ENCODE measurements around the gene PDE2A. TPM values are rescaled to one million over a fixed set of nuclear protein-coding genes. Genes with fewer than 3 reads are reported as not detected.
A peak's percentile ranks its signal among the peaks of the same experiment; 100 is the strongest.

Gene PDE2A
- total RNA-seq, 2 donors from 2014 or later: 3.7 to 13.3 TPM

DNA sequence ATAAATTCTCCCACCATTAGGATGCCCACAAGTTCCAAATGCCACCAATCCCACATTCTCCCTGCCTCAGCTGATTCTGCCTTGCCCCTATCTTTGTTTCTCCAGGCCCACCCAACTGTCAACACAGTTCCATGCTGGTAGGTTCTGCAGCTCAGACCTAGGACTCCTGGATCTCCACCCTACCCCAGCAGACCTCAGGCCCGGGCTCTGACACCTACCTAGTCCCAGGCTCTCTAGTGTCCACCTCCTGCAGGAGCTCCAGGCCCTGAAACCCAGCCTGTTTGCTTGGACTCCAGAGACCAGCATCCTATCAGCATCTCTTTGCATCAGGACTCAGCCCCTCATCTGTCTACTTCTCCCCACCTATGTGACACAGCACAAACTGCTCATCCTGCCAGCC, 86.5 kb downstream of the PDE2A start:
- no peaks in the 10 kb centered on the region for H3K36me3 Mint-ChIP-seq (ENCODE audit: low read depth)
- Histone ChIP-seq H3K4me3 (ENCODE audit: low read length) (no peak overlapping the region), H3K9ac (ENCODE audit: extremely low read depth, low read length, poor library complexity, severe bottlenecking) (no peak overlapping the region), H3K4me1 (ENCODE audit: control insufficient read depth, insufficient read depth, low read length) (no peaks in the 10 kb centered on the region), H3K9me3 (ENCODE audit: control insufficient read depth, low read length) (no peaks in the 10 kb centered on the region), H3K27ac (ENCODE audit: low read depth, low read length) (no peak overlapping the region), H3K36me3 (ENCODE audit: control insufficient read depth, insufficient read depth, low read length) (no peaks in the 10 kb centered on the region), H3K27me3 (ENCODE audit: control insufficient read depth, insufficient read depth, low read length, poor library complexity, severe bottlenecking) (peaks cover 98% of the 10 kb centered on the region)
- peaks cover 12% of the 10 kb centered on the region for H3K4me1 Mint-ChIP-seq
- TF ChIP-seq, protein P1, sequence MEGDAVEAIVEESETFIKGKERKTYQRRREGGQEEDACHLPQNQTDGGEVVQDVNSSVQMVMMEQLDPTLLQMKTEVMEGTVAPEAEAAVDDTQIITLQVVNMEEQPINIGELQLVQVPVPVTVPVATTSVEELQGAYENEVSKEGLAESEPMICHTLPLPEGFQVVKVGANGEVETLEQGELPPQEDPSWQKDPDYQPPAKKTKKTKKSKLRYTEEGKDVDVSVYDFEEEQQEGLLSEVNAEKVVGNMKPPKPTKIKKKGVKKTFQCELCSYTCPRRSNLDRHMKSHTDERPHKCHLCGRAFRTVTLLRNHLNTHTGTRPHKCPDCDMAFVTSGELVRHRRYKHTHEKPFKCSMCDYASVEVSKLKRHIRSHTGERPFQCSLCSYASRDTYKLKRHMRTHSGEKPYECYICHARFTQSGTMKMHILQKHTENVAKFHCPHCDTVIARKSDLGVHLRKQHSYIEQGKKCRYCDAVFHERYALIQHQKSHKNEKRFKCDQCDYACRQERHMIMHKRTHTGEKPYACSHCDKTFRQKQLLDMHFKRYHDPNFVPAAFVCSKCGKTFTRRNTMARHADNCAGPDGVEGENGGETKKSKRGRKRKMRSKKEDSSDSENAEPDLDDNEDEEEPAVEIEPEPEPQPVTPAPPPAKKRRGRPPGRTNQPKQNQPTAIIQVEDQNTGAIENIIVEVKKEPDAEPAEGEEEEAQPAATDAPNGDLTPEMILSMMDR (conservative IDR thresholded peaks at IDR 0.05): no peak
- H3K9me3 Mint-ChIP-seq: no peaks in the 10 kb centered on the region
- no peak overlapping the region for H3K4me3 Mint-ChIP-seq
- H3K27ac Mint-ChIP-seq: no peak overlapping the region
- DNase-seq: no peak
- WGBS, 2 experiments (ENCODE audit: insufficient coverage in 1 of 2, insufficient read length in 1 of 2): 87% methylated on average over 1 of the region's 1 CpG; no CpG with 5 or more reads in 1 of the 2 experiments
- H3K27me3 Mint-ChIP-seq (ENCODE audit: insufficient read depth): peaks cover 92% of the 10 kb centered on the region

DNA sequence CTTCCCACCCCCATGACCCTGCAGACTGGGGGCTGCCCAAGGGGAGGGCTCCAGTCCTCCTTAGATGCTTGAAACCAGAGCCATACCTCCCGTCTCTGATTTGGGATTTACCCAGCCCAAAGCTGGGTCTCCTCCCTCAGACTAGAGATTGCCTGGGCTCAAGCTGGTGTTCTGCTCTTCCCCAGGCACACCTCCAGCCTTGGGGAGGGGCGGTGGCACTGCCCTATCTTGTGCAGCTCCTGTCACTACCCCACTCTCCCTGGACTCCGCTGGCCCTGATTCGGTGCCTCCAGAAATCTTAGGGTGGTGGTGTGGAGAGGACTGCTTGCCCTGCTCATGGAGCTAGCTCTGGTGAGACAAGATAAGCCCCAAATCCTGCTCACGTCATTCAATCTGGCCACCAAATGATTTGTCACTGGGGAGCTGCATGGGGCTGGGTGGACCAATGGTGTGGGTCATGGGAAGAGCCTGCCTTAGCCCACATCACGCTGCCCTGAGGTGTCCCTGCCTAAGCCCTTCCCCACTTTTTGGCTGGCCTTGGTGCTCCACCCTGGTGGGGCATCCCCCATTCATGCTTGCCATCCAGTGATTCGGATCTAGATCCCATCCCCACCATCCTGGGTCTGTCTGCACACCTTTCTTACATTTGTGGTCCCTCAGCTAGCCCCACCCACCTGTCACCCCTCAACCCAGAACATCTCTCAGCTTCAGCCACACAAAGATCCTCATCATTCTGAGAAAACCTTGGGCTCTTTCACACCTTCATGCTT, 87.7 kb downstream of the PDE2A start:
- Mint-ChIP-seq H3K4me3 (no peak overlapping the region), H3K27me3 (ENCODE audit: insufficient read depth) (peaks cover 82% of the 10 kb centered on the region), H3K27ac (no peak overlapping the region), H3K36me3 (ENCODE audit: low read depth) (no peaks in the 10 kb centered on the region), H3K9me3 (no peaks in the 10 kb centered on the region), H3K4me1 (peaks cover 1% of the 10 kb centered on the region)
- Histone ChIP-seq H3K27ac (ENCODE audit: low read depth, low read length) (no peak overlapping the region), H3K9ac (ENCODE audit: extremely low read depth, low read length, poor library complexity, severe bottlenecking) (no peak overlapping the region), H3K9me3 (ENCODE audit: control insufficient read depth, low read length) (no peaks in the 10 kb centered on the region), H3K4me3 (ENCODE audit: low read length) (no peak overlapping the region), H3K36me3 (ENCODE audit: control insufficient read depth, insufficient read depth, low read length) (no peaks in the 10 kb centered on the region), H3K4me1 (ENCODE audit: control insufficient read depth, insufficient read depth, low read length) (no peaks in the 10 kb centered on the region), H3K27me3 (ENCODE audit: control insufficient read depth, insufficient read depth, low read length, poor library complexity, severe bottlenecking) (peaks cover 86% of the 10 kb centered on the region)
- DNase-seq: no peak
- TF ChIP-seq, protein P1 (conservative IDR thresholded peaks at IDR 0.05): no peak
- 88 to 94% methylated on average over 2 to 7 of the region's 7 CpGs for WGBS, 2 experiments (ENCODE audit: insufficient coverage in 1 of 2, insufficient read length in 1 of 2)

DNA sequence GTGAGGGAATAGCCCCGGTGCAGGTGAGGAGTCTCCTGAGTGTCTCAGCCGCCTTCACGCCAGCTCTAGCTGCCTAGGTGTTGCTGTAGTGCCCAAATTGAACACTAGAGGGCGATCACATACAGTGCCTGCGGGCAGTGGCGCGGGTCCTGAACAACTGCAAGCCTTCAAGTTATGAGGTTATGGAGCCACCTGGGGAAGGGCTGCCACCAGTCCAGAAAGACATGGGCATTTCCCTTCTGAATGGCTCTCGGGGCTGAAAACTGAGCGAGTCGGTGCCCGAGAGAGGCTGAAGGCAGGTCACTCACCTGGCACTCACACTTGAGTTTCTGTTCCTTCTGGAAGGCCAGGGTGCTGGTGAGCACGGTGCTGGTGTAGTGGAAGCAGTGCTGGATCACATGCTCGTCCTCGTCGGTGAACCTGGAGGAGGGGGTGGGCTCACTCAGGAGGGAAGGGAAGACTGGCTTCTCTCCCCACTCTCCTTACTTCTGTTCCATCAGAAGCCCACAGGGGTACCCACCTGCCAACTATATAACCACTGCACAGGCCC, 88.4 kb downstream of the PDE2A start:
- no peak overlapping the region for H3K4me3 Mint-ChIP-seq
- TF ChIP-seq, protein P1 (conservative IDR thresholded peaks at IDR 0.05): peak; percentile 96
- Histone ChIP-seq H3K4me1 (ENCODE audit: control insufficient read depth, insufficient read depth, low read length) (no peaks in the 10 kb centered on the region), H3K4me3 (ENCODE audit: low read length) (no peak overlapping the region), H3K27ac (ENCODE audit: low read depth, low read length) (no peak overlapping the region), H3K27me3 (ENCODE audit: control insufficient read depth, insufficient read depth, low read length, poor library complexity, severe bottlenecking) (peaks cover 79% of the 10 kb centered on the region), H3K9ac (ENCODE audit: extremely low read depth, low read length, poor library complexity, severe bottlenecking) (no peak overlapping the region), H3K36me3 (ENCODE audit: control insufficient read depth, insufficient read depth, low read length) (no peaks in the 10 kb centered on the region), H3K9me3 (ENCODE audit: control insufficient read depth, low read length) (no peaks in the 10 kb centered on the region)
- 21 to 22% methylated on average over 13 to 14 of the region's 15 CpGs for WGBS, 2 experiments (ENCODE audit: insufficient coverage in 1 of 2, insufficient read length in 1 of 2)
- no peaks in the 10 kb centered on the region for H3K9me3 Mint-ChIP-seq
- DNase-seq: peak; percentile 95
- no peak overlapping the region for H3K27ac Mint-ChIP-seq
- peaks cover 1% of the 10 kb centered on the region for H3K4me1 Mint-ChIP-seq
- H3K36me3 Mint-ChIP-seq (ENCODE audit: low read depth): no peaks in the 10 kb centered on the region
- peaks cover 77% of the 10 kb centered on the region for H3K27me3 Mint-ChIP-seq (ENCODE audit: insufficient read depth)

Measured in endodermal cell (in vitro differentiated cells).